Sciatic nerve (tissue), 2 donors: Measurements from ENCODE around the gene GALM. TPM values are rescaled to one million over a fixed set of nuclear protein-coding genes. Genes with fewer than 3 reads are reported as not detected.
"Not testable (repeated sequence)": the region's sequence is repeated elsewhere in the genome, so short reads cannot be mapped to it uniquely, and the experiment has no call there.

Source experiments
- ATAC-seq: fragments of 200-7000 bp; cut with Tn5 transposase; one replicate; pipeline ENCODE4 v1.9.1; 2020; ENCODE audit warnings: mild to moderate bottlenecking, moderate library complexity
- DNase-seq: peaks from one replicate; pipeline ENCODE4 v3.0.0-alpha.2; 2020; ENCODE audit warnings: low spot score
- intact Hi-C: fragments of 100-400 bp; cut with DNase I; formaldehyde crosslinking; loops from one replicate; pipeline ENCODE4 v1.14.2; 2022
- total RNA-seq: library from RNA; stranded (reverse); fragmentation: NEBNext Ultra II Directional; extraction: Animal tissue kit (Norgen Biotek cat#: 25700); gene quantifications from one replicate; pipeline ENCODE4 v1.2.1, GENCODE V29; 2021
- donor health status: DM: no; HTN: no; CAD: no.
- donor health status: DM: no; HTN: no; CAD: no.

The GALM gene
- 14.6 TPM for total RNA-seq

GRCh38 chr2:38665854-38666555 lies at the start of gene GALM:
GALM (plus strand) TSS chr2:38666114; CDS start chr2:38666162, 48 bp downstream.
- DNase-seq, result peak; percentile 90
- peak; percentile 97 for ATAC-seq
- intact Hi-C loops, result no loop called here

DNA sequence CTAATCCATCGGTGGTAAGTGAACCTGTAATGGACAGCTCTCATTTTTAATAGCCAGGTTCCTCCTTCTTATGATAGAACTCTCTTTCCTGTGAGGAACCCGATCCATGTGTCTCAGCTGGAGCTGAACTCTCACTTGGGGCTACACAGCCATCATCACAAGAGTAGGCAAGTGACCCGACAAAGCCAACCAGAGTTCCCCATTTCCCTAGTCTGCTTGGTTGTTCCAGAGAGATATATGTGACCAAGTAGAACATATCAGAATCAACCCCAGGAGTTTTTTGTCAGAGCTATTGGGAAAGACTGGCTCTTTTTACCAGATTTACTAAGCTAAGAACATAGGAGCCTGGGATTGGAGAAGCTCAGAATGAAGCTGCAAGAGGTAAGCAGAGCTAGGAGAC lies 48.6 kb upstream of the GALM start:
- intact Hi-C loops, result no loop called here
- no peak for ATAC-seq
- DNase-seq, result no peak

DNA sequence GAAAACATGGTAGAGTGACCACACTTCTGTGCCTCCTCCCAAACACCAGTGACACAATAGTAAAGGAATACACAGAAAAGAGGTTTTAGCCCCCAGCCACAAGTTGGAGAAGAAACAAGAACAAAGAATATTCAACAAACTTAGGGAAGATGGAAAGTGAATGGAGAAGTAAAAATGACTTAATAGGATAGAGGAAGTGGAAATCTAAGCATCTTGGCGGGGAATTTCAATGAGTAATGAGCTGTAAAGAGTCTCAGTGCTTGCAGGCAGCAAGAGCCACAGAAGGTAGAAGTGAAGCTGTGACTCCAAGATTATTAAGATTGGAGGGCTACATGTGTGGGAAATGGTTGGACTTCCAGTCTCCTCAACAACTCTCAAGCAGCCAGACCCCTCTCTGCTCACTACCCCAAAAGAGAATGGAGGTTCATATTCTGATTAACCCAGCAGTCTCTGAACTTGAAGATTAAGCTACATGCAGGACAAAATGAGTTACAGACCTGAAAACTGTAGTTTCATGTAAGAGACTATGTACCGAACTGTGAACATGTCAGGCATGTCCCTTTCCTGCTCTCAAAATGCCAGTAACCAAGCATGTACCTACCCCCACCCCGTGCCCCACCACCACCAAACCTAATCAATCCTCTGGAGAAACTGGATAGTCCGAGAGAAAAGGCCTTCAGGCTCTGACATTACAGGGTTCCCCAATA lies 46.3 kb upstream of the GALM start:
- DNase-seq, result no peak
- peak; percentile 36 for ATAC-seq
- intact Hi-C loops, result no loop called here

DNA sequence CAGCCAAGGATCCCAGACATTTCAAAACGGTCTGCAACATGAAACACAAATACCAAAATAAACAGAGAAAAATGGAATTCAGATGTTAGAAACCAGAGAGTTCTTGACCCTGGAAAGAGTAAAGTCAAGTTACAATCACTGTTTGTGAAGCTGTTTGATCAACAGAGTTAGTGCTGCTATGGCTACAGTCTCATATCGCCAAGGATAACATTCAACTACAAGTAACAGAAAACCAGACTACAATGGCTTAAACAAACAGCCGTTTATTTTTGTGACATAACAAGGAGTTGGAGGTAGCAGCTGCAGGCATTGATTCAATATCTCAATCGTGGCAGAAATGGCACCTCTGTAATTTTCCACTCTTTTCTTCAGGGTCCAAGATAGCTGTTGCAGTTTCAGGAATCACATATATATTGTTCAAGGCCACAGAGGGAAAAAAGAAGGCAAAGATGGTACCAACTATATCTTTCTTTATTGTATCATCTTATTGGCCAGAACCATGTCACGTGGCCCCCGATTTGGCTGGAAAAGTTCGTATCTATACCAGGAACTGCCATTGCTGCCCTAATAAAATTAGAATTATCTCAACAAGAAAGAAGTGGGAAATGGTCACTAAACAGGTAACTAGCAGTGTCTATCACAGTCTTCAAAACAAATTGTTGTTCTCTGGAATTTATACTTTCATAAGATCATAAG lies 45.5 kb upstream of the GALM start:
- DNase-seq (no peak), ATAC-seq (peak; percentile 95)

DNA sequence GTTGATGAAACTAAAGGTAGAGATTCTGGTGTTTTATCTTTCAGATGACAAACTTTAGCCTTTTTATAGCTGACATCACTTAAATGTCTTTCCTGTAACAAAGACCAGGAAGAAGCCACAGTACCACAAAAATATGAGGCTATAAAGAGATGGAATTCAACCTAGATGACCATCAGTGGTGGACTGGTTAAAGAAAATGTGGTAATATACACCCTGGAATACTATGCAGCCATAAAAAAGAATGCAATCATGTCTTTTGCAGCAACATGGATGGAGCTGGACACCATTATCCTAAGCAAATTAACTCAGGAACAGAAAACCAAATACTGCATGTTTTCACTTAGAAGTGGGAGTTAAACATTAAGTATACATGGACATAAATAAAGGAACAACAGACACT lies 44.9 kb upstream of the GALM start:
- intact Hi-C loops, result no loop called here
- DNase-seq, result no peak
- no peak for ATAC-seq

More for the DNA sequence above, 45.5 kb upstream of the GALM start:
- intact Hi-C loops, result no loop called here

- DNase-seq (no peak), ATAC-seq (no peak)
- intact Hi-C loops, result no loop called here
Observed at GRCh38 chr2:38622210-38622609, 43.7 kb upstream of the GALM start.

- no peak for DNase-seq
- intact Hi-C loops, result no loop called here
- no peak for ATAC-seq
Observed at GRCh38 chr2:38626326-38627035, 39.4 kb upstream of the GALM start.

GRCh38 chr2:38627391-38627790 lies 38.5 kb upstream of the GALM start:
- ATAC-seq (no peak), DNase-seq (no peak)
- intact Hi-C loops, result no loop called here

- DNase-seq (no peak), ATAC-seq (no peak)
- intact Hi-C loops, result no loop called here
Observed at GRCh38 chr2:38629684-38630083, 36.2 kb upstream of the GALM start.

DNA sequence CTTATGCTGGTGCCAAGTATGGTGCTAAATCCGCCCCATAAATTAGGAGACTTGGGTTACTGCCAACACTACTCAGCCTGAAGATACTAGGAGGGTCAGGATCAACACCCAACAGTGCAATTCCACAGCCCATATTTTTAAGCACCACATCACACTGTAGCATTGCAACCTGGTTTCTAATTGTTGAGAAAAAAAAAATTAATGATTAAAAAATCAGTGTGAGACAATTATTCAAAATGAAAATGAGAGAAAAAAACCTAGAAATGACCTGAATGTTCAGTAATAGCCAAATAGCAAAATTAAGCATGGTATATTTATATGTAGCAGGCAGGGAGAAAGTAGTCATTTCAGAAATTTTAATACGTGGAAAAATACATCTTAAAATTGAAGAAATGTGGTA lies 33.9 kb upstream of the GALM start:
- DNase-seq (no peak), ATAC-seq (no peak)
- intact Hi-C loops, result no loop called here

DNA sequence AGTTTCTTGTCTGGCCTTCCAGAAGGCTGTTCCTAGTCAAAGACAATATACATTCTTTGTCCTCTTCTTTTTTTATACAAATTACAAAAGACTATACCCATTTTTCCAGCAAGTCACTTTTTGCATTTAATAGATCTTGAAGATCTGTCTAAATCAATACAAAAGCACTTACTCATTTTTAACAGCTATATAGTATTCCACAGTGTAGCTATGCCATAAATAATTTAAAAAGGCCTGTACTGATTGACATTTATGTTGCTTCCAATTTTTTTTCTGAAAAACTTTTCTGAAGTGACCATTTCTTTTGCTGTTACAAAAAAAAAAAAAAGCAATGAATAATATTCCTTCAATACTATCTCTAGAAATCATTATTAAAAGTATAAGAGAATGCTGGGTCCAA lies 32.9 kb upstream of the GALM start:
- DNase-seq (no peak), ATAC-seq (no peak)
- intact Hi-C loops, result no loop called here

GRCh38 chr2:38633895-38634294 lies 32.0 kb upstream of the GALM start:
- intact Hi-C loops, result no loop called here
- DNase-seq (no peak), ATAC-seq (no peak)

DNA sequence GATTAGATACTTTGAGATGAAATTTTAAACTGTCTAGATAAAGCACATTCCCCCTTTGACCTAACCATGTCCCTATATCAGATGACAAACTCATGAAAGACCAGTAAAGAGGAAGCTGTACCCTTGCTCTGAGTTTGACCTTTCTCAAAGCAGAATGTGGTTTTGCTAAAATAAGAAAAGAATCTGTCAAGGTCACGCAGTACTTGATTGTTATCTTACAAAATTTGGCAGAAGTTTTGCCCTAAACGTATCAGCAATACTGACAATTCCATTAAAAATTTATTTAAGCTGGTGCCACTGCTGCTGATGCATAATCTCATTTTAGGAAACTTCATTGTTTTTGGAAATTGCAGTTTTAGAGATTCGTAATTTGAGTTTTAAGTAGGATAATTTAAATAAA lies 31.2 kb upstream of the GALM start:
- DNase-seq (no peak), ATAC-seq (no peak)
- intact Hi-C loops, result no loop called here

DNA sequence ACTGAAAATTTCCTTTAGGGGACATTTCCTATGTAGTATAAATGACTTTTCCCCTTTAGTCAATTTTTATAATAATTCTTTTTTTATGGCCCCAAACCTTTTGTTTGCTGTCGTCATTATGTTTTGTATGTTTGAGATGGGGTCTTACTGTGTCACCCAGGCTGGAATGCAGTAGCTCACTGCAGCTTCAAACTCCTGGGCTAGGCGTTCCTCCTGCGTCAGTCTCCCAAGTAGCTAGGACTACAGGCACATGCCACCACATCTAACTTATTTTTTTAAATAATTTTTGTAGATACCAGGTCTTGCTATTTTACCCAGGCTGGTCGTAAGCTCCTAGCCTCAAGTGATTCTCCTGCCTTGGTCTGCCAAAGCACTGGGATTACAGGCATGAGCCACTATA lies 30.8 kb upstream of the GALM start:
- no peak for ATAC-seq
- DNase-seq, result no peak
- intact Hi-C loops, result no loop called here

DNA sequence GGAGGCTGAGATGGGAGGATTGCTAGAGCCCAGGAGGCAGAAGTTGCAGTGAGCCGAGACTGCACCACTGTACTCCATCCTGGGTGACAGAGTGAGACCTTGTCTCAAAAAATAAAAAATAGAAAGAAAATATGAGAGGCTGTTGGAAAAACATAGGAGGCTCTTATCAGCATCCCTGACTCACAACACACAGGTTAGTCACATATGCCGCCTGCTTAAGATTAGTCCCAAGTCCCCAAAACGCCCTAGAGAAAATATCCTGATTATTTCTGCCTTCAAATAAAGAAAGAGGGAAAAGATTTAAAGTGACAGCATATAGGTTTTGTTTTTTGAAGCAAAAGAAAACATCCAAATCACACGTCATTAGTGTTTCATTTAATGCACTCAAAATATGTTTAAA lies 29.8 kb upstream of the GALM start:
- ATAC-seq, result no peak
- intact Hi-C loops, result no loop called here

GRCh38 chr2:38642373-38643017 lies 23.4 kb upstream of the GALM start:
- DNase-seq, ATAC-seq, intact Hi-C loops: not testable (repeated sequence)

More for the DNA sequence above, 29.8 kb upstream of the GALM start:
- no peak for DNase-seq

GRCh38 chr2:38643021-38643671 lies 22.8 kb upstream of the GALM start:
- ATAC-seq, result no peak
- intact Hi-C loops, result no loop called here
- no peak for DNase-seq

DNA sequence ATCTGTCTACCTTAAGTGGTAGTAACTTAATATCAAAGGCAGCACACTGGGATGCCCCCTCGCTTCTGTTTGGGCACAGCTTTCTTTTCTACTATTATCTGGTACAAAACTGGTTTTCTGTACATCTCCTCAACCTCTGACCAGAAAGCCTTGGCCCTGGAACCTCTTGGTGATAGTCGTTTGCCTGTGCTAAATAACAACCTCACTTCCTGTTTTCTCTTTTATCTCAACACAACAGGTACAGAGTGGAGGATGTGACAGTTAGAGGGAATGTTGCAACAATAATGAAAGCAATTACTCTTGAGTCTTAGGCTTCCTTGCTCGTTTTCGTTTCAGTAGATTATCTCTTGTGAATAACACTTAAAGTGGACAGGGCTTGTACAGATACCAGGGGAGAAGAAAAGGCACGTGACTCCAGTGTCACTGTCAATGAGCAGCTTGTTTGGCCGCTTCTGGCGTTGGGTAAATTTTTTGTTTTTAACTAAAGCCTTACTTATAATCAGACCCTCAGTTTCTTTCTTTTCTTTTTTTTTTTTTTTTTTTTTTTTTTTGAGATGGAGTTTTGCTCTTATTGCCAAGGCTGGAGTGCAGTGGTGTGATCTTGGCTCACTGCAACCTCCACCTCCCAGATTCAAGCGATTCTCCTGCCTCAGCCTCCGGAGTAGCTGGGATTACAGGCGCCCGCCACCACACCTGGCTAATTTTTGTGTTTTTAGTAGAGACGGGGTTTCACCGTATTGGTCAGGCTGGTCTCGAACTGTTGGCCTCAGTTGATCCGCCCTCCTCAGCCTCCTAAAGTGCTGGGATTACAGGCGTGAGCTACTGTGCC lies 22.0 kb upstream of the GALM start:
- ATAC-seq, intact Hi-C loops, DNase-seq: not testable (repeated sequence)
